ENCODE measurements around the gene PAM16.
"Not testable (repeated sequence)": the region's sequence is repeated elsewhere in the genome, so short reads cannot be mapped to it uniquely, and the experiment has no call there.

PAM16 gene

GRCh38 chr16:4342866-4343744 lies 8.0 kb downstream of the PAM16 start:
- Mint-ChIP-seq H3K36me3 (no peaks in the 10 kb centered on the region), H3K27me3 (no peaks in the 10 kb centered on the region), H3K4me3 (no peak overlapping the region), H3K27ac (peak overlapping the region; percentile 75), H3K9me3 (no peaks in the 10 kb centered on the region), H3K4me1 (peaks cover 3% of the 10 kb centered on the region)
- DNase-seq (ENCODE audit: low spot score in 2 of 2): no peak
- ATAC-seq (ENCODE audit: low read depth): no peak

GRCh38 chr16:4341250-4341649 lies 9.9 kb downstream of the PAM16 start:
- no peak overlapping the region for H3K4me3 Mint-ChIP-seq
- DNase-seq (ENCODE audit: low spot score in 2 of 2) (no peak), ATAC-seq (ENCODE audit: low read depth) (no peak)
- H3K27me3 Mint-ChIP-seq: no peaks in the 10 kb centered on the region
- H3K36me3 Mint-ChIP-seq: no peaks in the 10 kb centered on the region
- H3K27ac Mint-ChIP-seq: no peak overlapping the region
- no peaks in the 10 kb centered on the region for H3K9me3 Mint-ChIP-seq
- H3K4me1 Mint-ChIP-seq: peaks cover 3% of the 10 kb centered on the region

GRCh38 chr16:4340443-4340842 lies 10.7 kb downstream of the PAM16 start:
- Mint-ChIP-seq H3K27me3 (no peaks in the 10 kb centered on the region), H3K4me3 (no peak overlapping the region), H3K4me1 (peaks cover 3% of the 10 kb centered on the region), H3K9me3 (no peaks in the 10 kb centered on the region), H3K27ac (no peak overlapping the region), H3K36me3 (no peaks in the 10 kb centered on the region)
- ATAC-seq (ENCODE audit: low read depth) (no peak), DNase-seq (ENCODE audit: low spot score in 2 of 2) (no peak)

- Mint-ChIP-seq H3K36me3 (no peaks in the 10 kb centered on the region), H3K27me3 (no peaks in the 10 kb centered on the region), H3K4me3 (no peak overlapping the region), H3K27ac (no peak overlapping the region), H3K9me3 (no peaks in the 10 kb centered on the region), H3K4me1 (peaks cover 3% of the 10 kb centered on the region)
- ATAC-seq (ENCODE audit: low read depth) (no peak), DNase-seq (ENCODE audit: low spot score in 2 of 2) (no peak)
Measured at GRCh38 chr16:4339909-4340308, 11.2 kb downstream of the PAM16 start.

GRCh38 chr16:4339455-4339854 lies 11.7 kb downstream of the PAM16 start:
- Mint-ChIP-seq H3K36me3 (no peaks in the 10 kb centered on the region), H3K27me3 (no peaks in the 10 kb centered on the region), H3K4me1 (no peaks in the 10 kb centered on the region), H3K4me3 (no peak overlapping the region), H3K27ac (no peak overlapping the region), H3K9me3 (no peaks in the 10 kb centered on the region)
- ATAC-seq (ENCODE audit: low read depth) (no peak), DNase-seq (ENCODE audit: low spot score in 2 of 2) (no peak)

- Mint-ChIP-seq H3K27me3 (no peaks in the 10 kb centered on the region), H3K27ac (no peak overlapping the region), H3K4me1 (no peaks in the 10 kb centered on the region), H3K36me3 (no peaks in the 10 kb centered on the region), H3K4me3 (no peak overlapping the region), H3K9me3 (no peaks in the 10 kb centered on the region)
- DNase-seq (ENCODE audit: low spot score in 2 of 2) (no peak), ATAC-seq (ENCODE audit: low read depth) (no peak)
Measured at GRCh38 chr16:4338712-4339299, 12.3 kb downstream of the PAM16 start.

- no peak for DNase-seq (ENCODE audit: low spot score in 2 of 2)
- Mint-ChIP-seq H3K27ac (no peak overlapping the region), H3K4me3 (no peak overlapping the region), H3K9me3 (no peaks in the 10 kb centered on the region), H3K4me1 (no peaks in the 10 kb centered on the region), H3K36me3 (no peaks in the 10 kb centered on the region), H3K27me3 (no peaks in the 10 kb centered on the region)
- ATAC-seq (ENCODE audit: low read depth): no peak
Measured at GRCh38 chr16:4338125-4338582, 13.0 kb downstream of the PAM16 start.

GRCh38 chr16:4337540-4338088 lies 13.5 kb downstream of the PAM16 start:
- no peak overlapping the region for H3K27ac Mint-ChIP-seq
- no peak for ATAC-seq (ENCODE audit: low read depth)
- H3K9me3 Mint-ChIP-seq: no peaks in the 10 kb centered on the region
- H3K36me3 Mint-ChIP-seq: no peaks in the 10 kb centered on the region
- no peak overlapping the region for H3K4me3 Mint-ChIP-seq
- no peaks in the 10 kb centered on the region for H3K27me3 Mint-ChIP-seq
- H3K4me1 Mint-ChIP-seq: no peaks in the 10 kb centered on the region
- DNase-seq (ENCODE audit: low spot score in 2 of 2): no peak

- H3K9me3 Mint-ChIP-seq: no peaks in the 10 kb centered on the region
- no peaks in the 10 kb centered on the region for H3K36me3 Mint-ChIP-seq
- no peak overlapping the region for H3K27ac Mint-ChIP-seq
- no peak for ATAC-seq (ENCODE audit: low read depth)
- H3K4me3 Mint-ChIP-seq: no peak overlapping the region
- no peaks in the 10 kb centered on the region for H3K4me1 Mint-ChIP-seq
- H3K27me3 Mint-ChIP-seq: no peaks in the 10 kb centered on the region
- no peak for DNase-seq (ENCODE audit: low spot score in 2 of 2)
Measured at GRCh38 chr16:4336701-4337539, 14.2 kb downstream of the PAM16 start.

- Mint-ChIP-seq H3K27me3 (no peaks in the 10 kb centered on the region), H3K4me3 (no peak overlapping the region), H3K27ac (no peak overlapping the region), H3K4me1 (no peaks in the 10 kb centered on the region), H3K36me3 (no peaks in the 10 kb centered on the region), H3K9me3 (no peaks in the 10 kb centered on the region)
- ATAC-seq (ENCODE audit: low read depth) (no peak), DNase-seq (ENCODE audit: low spot score in 2 of 2) (no peak)
Measured at GRCh38 chr16:4334724-4335495, 16.2 kb downstream of the PAM16 start.

- H3K4me1 Mint-ChIP-seq; H3K9me3 Mint-ChIP-seq; ATAC-seq (ENCODE audit: low read depth); H3K36me3 Mint-ChIP-seq; H3K27ac Mint-ChIP-seq; H3K27me3 Mint-ChIP-seq; H3K4me3 Mint-ChIP-seq; DNase-seq (ENCODE audit: low spot score in 2 of 2): not testable (repeated sequence)
Measured at GRCh38 chr16:4333714-4334113, 17.4 kb downstream of the PAM16 start.

GRCh38 chr16:4333308-4333638 lies 17.8 kb downstream of the PAM16 start:
- DNase-seq (ENCODE audit: low spot score in 2 of 2): no peak
- Mint-ChIP-seq H3K4me1 (peaks cover 3% of the 10 kb centered on the region), H3K27ac (no peak overlapping the region), H3K9me3 (no peaks in the 10 kb centered on the region), H3K27me3 (no peaks in the 10 kb centered on the region), H3K36me3 (no peaks in the 10 kb centered on the region), H3K4me3 (no peak overlapping the region)
- ATAC-seq (ENCODE audit: low read depth): no peak

GRCh38 chr16:4332623-4333307 lies 18.4 kb downstream of the PAM16 start:
- Mint-ChIP-seq H3K4me3 (no peak overlapping the region), H3K36me3 (no peaks in the 10 kb centered on the region), H3K27ac (no peak overlapping the region), H3K27me3 (no peaks in the 10 kb centered on the region), H3K9me3 (no peaks in the 10 kb centered on the region), H3K4me1 (peaks cover 5% of the 10 kb centered on the region)
- DNase-seq (ENCODE audit: low spot score in 2 of 2) (no peak), ATAC-seq (ENCODE audit: low read depth) (no peak)

Measured in memory B cell (primary cell).